Activated naive CD4-positive, alpha-beta T cell (primary cell): Measurements from ENCODE around the gene EXPH5.

ENCODE experiments used
- DNase-seq, 4 experiments: peaks; one replicate each; lab custom pipeline; 2025; lab: John Stamatoyannopoulos, UW

EXPH5 gene

DNA sequence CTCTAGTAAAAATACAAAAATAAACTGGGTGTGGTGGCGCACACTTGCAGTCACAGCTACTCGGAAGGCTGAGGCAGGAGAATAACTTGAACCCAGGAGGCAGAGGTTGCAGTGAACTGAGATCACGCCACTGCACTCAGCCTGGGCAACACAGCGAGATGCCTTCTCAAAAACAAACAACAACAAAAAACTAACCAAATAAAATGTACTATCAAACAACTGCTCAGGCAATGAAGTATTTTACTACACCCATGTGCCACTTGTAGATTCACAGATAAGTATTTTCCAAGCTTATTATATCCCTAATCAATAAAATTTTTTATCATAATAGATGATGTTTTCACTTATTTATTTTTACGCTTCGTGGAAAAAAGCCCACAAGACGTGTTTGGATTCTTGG is 127.2 kb downstream of the EXPH5 start:
- no peak for DNase-seq
